HepG2 (cell line): ENCODE data around the gene CACNA1G. TPM values are rescaled to one million over a fixed set of nuclear protein-coding genes. Genes with fewer than 3 reads are reported as not detected.

Experiments used
- BORCS8-MEF2B ChIP-seq: sonication (generic); formaldehyde crosslinking; IDR thresholded peaks from 2 replicates; pipeline ENCODE4 v1.8.0; 2022; ENCODE audit warnings: mild to moderate bottlenecking, missing genetic modification reagents
- CBFB ChIP-seq: sonication (generic); formaldehyde crosslinking; IDR thresholded peaks from 2 replicates; pipeline ENCODE4 v1.4.0; 2020; ENCODE audit warnings: missing genetic modification reagents
- ETV5 ChIP-seq: IDR thresholded peaks from 2 replicates; pipeline ENCODE4 v1.6.1; 2018; ENCODE audit warnings: missing biosample characterization, missing genetic modification reagents, inconsistent platforms, borderline replicate concordance
- GZF1 ChIP-seq: sonication (generic); formaldehyde crosslinking; IDR thresholded peaks from 2 replicates; pipeline ENCODE4 v1.5.1; 2020; ENCODE audit warnings: mild to moderate bottlenecking, missing genetic modification reagents
- KLF16 ChIP-seq, 2 experiments: sonication (generic) in 1 of 2; formaldehyde crosslinking in 1 of 2; IDR thresholded peaks; 2 replicates each; pipeline versions ENCODE4 v1.6.1 to v1.8.0; 2016 to 2023; ENCODE audit warnings: missing genetic modification reagents in 2 of 2, missing compliant biosample characterization in 1 of 2
- MTA3 ChIP-seq: sonication (generic); formaldehyde crosslinking; IDR thresholded peaks from 2 replicates; pipeline ENCODE4 v1.4.0; 2020; ENCODE audit warnings: missing genetic modification reagents
- MYPOP ChIP-seq: sonication (generic); formaldehyde crosslinking; IDR thresholded peaks from 2 replicates; pipeline ENCODE4 v1.8.1; 2023; ENCODE audit warnings: mild to moderate bottlenecking, moderate library complexity, missing genetic modification reagents
- ONECUT2 ChIP-seq: sonication (generic); formaldehyde crosslinking; IDR thresholded peaks from 2 replicates; pipeline ENCODE4 v1.4.0; 2020; ENCODE audit warnings: missing genetic modification reagents
- PITX1 ChIP-seq: sonication (generic); formaldehyde crosslinking; IDR thresholded peaks from 2 replicates; pipeline ENCODE4 v1.5.1; 2020; ENCODE audit warnings: mild to moderate bottlenecking, missing genetic modification reagents
- RXRA ChIP-seq: sonication (generic); formaldehyde crosslinking; IDR thresholded peaks from 2 replicates; pipeline ENCODE4 v1.5.1; 2020; ENCODE audit warnings: missing genetic modification reagents
- SAFB2 ChIP-seq: sonication (generic); formaldehyde crosslinking; IDR thresholded peaks from 2 replicates; pipeline ENCODE4 v1.5.1; 2020; ENCODE audit warnings: missing genetic modification reagents, low read depth, mild to moderate bottlenecking, borderline replicate concordance
- TBP ChIP-seq: sonication (generic); formaldehyde crosslinking; IDR thresholded peaks from 2 replicates; pipeline ENCODE4 v1.5.0; 2020; ENCODE audit warnings: missing genetic modification reagents
- TRIM22 ChIP-seq: fragments of 450-650 bp; IDR thresholded peaks from 2 replicates; pipeline ENCODE4 v1.6.1; 2017
- ZNF224 ChIP-seq: sonication (generic); formaldehyde crosslinking; IDR thresholded peaks from 2 replicates; pipeline ENCODE4 v1.5.0; 2020; ENCODE audit warnings: mild to moderate bottlenecking, missing genetic modification reagents
- ZNF430 ChIP-seq: sonication (generic); formaldehyde crosslinking; IDR thresholded peaks from 2 replicates; pipeline ENCODE4 v1.9.0; 2021; ENCODE audit warnings: mild to moderate bottlenecking, missing genetic modification reagents
- ZNF44 ChIP-seq: sonication (generic); formaldehyde crosslinking; IDR thresholded peaks from 2 replicates; pipeline ENCODE4 v1.5.1; 2020; ENCODE audit warnings: mild to moderate bottlenecking, missing genetic modification reagents
- polyA plus RNA-seq, 8 experiments: library from polyadenylated mRNA; depleted of rRNA in 3 of 8; stranded (reverse) in 7 of 8; unstranded in 1 of 8; fragments of >200 nt; fragmentation: Illumina TruSeq in 4 of 8; extraction: Trizol in 4 of 8; gene quantifications; 2 replicates each; pipeline versions ENCODE4 v1.2.1 to v1.2.3, GENCODE V29; 2011 to 2016; ENCODE audit warnings: low read depth in 4 of 8, missing spikeins in 1 of 8, mixed read lengths in 1 of 8; ENCODE audit not compliant: insufficient read depth in 1 of 8
- total RNA-seq, 5 experiments: library from RNA; depleted of rRNA; stranded (reverse); fragments of >200 nt; fragmentation: Illumina TruSeq; extraction: Trizol; gene quantifications; 2 replicates each; pipeline ENCODE4 v1.2.3, GENCODE V29; 2016; ENCODE audit warnings: low read depth in 1 of 5
- TF ChIP-seq, protein P1 (sequence below): sonication (generic); formaldehyde crosslinking; IDR thresholded peaks from 2 replicates; pipeline ENCODE4 v1.8.1; 2023; ENCODE audit warnings: mild to moderate bottlenecking, missing genetic modification reagents
- TF ChIP-seq, protein P2 (sequence below): sonication (generic); formaldehyde crosslinking; IDR thresholded peaks from 2 replicates; pipeline ENCODE4 v1.4.0; 2020; ENCODE audit warnings: missing genetic modification reagents
- TF ChIP-seq, protein P3 (sequence below): sonication (generic); formaldehyde crosslinking; IDR thresholded peaks from 2 replicates; pipeline ENCODE4 v1.4.0; 2020; ENCODE audit warnings: missing genetic modification reagents; ENCODE audit errors: not compliant biosample characterization
- TF ChIP-seq, protein P4 (sequence below): sonication (generic); formaldehyde crosslinking; IDR thresholded peaks from 2 replicates; pipeline ENCODE4 v1.9.0; 2022; ENCODE audit warnings: low read depth, missing genetic modification reagents

CACNA1G gene
- total and polyA plus RNA-seq, 2 of the 13 experiments (the other 11 are each of a cell fraction or from before 2014, with no cell fraction given), result 0.02 TPM; not detected in 1

- TF ChIP-seq, protein P1, sequence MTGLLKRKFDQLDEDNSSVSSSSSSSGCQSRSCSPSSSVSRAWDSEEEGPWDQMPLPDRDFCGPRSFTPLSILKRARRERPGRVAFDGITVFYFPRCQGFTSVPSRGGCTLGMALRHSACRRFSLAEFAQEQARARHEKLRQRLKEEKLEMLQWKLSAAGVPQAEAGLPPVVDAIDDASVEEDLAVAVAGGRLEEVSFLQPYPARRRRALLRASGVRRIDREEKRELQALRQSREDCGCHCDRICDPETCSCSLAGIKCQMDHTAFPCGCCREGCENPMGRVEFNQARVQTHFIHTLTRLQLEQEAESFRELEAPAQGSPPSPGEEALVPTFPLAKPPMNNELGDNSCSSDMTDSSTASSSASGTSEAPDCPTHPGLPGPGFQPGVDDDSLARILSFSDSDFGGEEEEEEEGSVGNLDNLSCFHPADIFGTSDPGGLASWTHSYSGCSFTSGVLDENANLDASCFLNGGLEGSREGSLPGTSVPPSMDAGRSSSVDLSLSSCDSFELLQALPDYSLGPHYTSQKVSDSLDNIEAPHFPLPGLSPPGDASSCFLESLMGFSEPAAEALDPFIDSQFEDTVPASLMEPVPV (CRISPR knock-in tag), result peak; percentile 51; the same call in 1 of the 2 replicates
- TF ChIP-seq TBP (CRISPR knock-in tag) (peak; percentile 92), MTA3 (CRISPR knock-in tag) (no peak), ETV5 (CRISPR knock-in tag) (peak; percentile 72), ZNF44 (CRISPR knock-in tag) (peak; percentile 65), ZNF430 (CRISPR knock-in tag) (peak; percentile 70; the same call in 1 of the 2 replicates), KLF16 (CRISPR knock-in tag; IDR thresholded peaks at IDR 0.05) (peak in 1 of 2 experiments; percentile 95; a peak in 2 of 4 replicates), SAFB2 (CRISPR knock-in tag) (peak; percentile 78; the same call in 1 of the 2 replicates), CBFB (CRISPR knock-in tag) (peak; percentile 42; the same call in 1 of the 2 replicates), GZF1 (CRISPR knock-in tag) (peak; percentile 57; the same call in 1 of the 2 replicates), ONECUT2 (CRISPR knock-in tag) (0 out of 2 replicates have a peak, but pooled peaks have one; percentile 7), MYPOP (CRISPR knock-in tag) (no peak), TRIM22 (no peak), BORCS8-MEF2B (no peak; the same call in 1 of the 2 replicates), PITX1 (CRISPR knock-in tag) (peak; percentile 37; the same call in 1 of the 2 replicates), RXRA (CRISPR knock-in tag) (peak; percentile 62; the same call in 1 of the 2 replicates), ZNF224 (CRISPR knock-in tag) (no peak)
- TF ChIP-seq, protein P2, sequence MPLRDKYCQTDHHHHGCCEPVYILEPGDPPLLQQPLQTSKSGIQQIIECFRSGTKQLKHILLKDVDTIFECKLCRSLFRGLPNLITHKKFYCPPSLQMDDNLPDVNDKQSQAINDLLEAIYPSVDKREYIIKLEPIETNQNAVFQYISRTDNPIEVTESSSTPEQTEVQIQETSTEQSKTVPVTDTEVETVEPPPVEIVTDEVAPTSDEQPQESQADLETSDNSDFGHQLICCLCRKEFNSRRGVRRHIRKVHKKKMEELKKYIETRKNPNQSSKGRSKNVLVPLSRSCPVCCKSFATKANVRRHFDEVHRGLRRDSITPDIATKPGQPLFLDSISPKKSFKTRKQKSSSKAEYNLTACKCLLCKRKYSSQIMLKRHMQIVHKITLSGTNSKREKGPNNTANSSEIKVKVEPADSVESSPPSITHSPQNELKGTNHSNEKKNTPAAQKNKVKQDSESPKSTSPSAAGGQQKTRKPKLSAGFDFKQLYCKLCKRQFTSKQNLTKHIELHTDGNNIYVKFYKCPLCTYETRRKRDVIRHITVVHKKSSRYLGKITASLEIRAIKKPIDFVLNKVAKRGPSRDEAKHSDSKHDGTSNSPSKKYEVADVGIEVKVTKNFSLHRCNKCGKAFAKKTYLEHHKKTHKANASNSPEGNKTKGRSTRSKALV, result peak; percentile 79; the same call in 1 of the 2 replicates
- TF ChIP-seq, protein P3, sequence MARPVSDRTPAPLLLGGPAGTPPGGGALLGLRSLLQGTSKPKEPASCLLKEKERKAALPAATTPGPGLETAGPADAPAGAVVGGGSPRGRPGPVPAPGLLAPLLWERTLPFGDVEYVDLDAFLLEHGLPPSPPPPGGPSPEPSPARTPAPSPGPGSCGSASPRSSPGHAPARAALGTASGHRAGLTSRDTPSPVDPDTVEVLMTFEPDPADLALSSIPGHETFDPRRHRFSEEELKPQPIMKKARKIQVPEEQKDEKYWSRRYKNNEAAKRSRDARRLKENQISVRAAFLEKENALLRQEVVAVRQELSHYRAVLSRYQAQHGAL (CRISPR knock-in tag), result peak; percentile 97
- TF ChIP-seq, protein P4, sequence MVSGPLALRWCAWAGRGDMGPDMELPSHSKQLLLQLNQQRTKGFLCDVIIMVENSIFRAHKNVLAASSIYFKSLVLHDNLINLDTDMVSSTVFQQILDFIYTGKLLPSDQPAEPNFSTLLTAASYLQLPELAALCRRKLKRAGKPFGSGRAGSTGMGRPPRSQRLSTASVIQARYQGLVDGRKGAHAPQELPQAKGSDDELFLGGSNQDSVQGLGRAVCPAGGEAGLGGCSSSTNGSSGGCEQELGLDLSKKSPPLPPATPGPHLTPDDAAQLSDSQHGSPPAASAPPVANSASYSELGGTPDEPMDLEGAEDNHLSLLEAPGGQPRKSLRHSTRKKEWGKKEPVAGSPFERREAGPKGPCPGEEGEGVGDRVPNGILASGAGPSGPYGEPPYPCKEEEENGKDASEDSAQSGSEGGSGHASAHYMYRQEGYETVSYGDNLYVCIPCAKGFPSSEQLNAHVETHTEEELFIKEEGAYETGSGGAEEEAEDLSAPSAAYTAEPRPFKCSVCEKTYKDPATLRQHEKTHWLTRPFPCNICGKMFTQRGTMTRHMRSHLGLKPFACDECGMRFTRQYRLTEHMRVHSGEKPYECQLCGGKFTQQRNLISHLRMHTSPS (CRISPR knock-in tag), result no peak
Measured at GRCh38 chr17:50547035-50547735, 13.3 kb upstream of the CACNA1G start, which contains the start of gene SPATA20 (continued).
